GM15510 (cell line): ENCODE results near the gene FRMD8.
A peak's percentile ranks its signal among the peaks of the same experiment; 100 is the strongest.

Experiments
- POLR2A ChIP-seq: IDR thresholded peaks from 3 replicates; pipeline ENCODE4 v1.6.1; 2011; ENCODE audit warnings: borderline replicate concordance; ENCODE audit not compliant: insufficient read length; ENCODE audit errors: extremely low read depth

Gene FRMD8

GRCh38 chr11:65412271-65413076 is 26.0 kb downstream of the FRMD8 start:
- TF ChIP-seq POLR2A: no peak

- TF ChIP-seq POLR2A: no peak
Observed at GRCh38 chr11:65414776-65415498, 28.5 kb downstream of the FRMD8 start.

GRCh38 chr11:65415499-65416340 is 29.3 kb downstream of the FRMD8 start:
- no peak for TF ChIP-seq POLR2A

- no peak for TF ChIP-seq POLR2A
Observed at GRCh38 chr11:65416341-65416824, 29.9 kb downstream of the FRMD8 start.

- no peak for TF ChIP-seq POLR2A
Observed at GRCh38 chr11:65416841-65417701, 30.6 kb downstream of the FRMD8 start.

- TF ChIP-seq POLR2A: no peak
Observed at GRCh38 chr11:65417702-65418430, 31.4 kb downstream of the FRMD8 start.

- TF ChIP-seq POLR2A: no peak
Observed at GRCh38 chr11:65418431-65418680, 31.9 kb downstream of the FRMD8 start.

GRCh38 chr11:65418681-65419459 is 32.4 kb downstream of the FRMD8 start:
- peak; percentile 91 for TF ChIP-seq POLR2A

GRCh38 chr11:65419460-65419771 is 33.0 kb downstream of the FRMD8 start:
- TF ChIP-seq POLR2A: no peak

GRCh38 chr11:65419772-65420481 is 33.5 kb downstream of the FRMD8 start:
- peak; percentile 50 for TF ChIP-seq POLR2A

GRCh38 chr11:65420506-65420905 is 34.1 kb downstream of the FRMD8 start:
- no peak for TF ChIP-seq POLR2A

GRCh38 chr11:65420979-65421793 is 34.7 kb downstream of the FRMD8 start:
- TF ChIP-seq POLR2A: peak; percentile 81
